Astrocyte (in vitro differentiated cells and primary cell): ENCODE measurements around the gene RRAGC.

Experiments used
- CTCF ChIP-seq: IDR thresholded peaks from 2 replicates; pipeline ENCODE4 v1.5.1; 2011; ENCODE audit warnings: low read depth, mild to moderate bottlenecking, inconsistent platforms, low read length, moderate library complexity; ENCODE audit not compliant: insufficient read depth
- EZH2 ChIP-seq: IDR thresholded peaks from 2 replicates; pipeline ENCODE4 v1.6.1; 2012; ENCODE audit warnings: mild to moderate bottlenecking, low read length, inconsistent platforms; ENCODE audit not compliant: insufficient read depth

GRCh38 chr1:38867208-38867607 is 7.6 kb upstream of the RRAGC start:
- TF ChIP-seq CTCF (no peak), EZH2 (no peak)
